ENCODE results near the gene SCAPER. TPM values are rescaled to one million over a fixed set of nuclear protein-coding genes. Genes with fewer than 3 reads are reported as not detected.

SCAPER gene
- total and polyA plus RNA-seq, 10 of the 15 experiments (the other 5 are each of a cell fraction or from before 2014, with no cell fraction given), result 1.0 to 7.7 (median 3.9) TPM

- Histone ChIP-seq H3K9me3 (replicated peaks; ENCODE audit: control insufficient read depth, insufficient read depth, low read length) (no peaks in the 10 kb centered on the region), H3K4me3 (no peak overlapping the region), H3K4me2 (ENCODE audit: control insufficient read depth, insufficient read depth) (no peak overlapping the region), H3K79me2 (ENCODE audit: control insufficient read depth, insufficient read depth, low read length) (no peaks in the 10 kb centered on the region), H3K27ac (ENCODE audit: control insufficient read depth, insufficient read depth) (no peak overlapping the region), H3K36me3 (ENCODE audit: control insufficient read depth in 2 of 2, insufficient read depth in 2 of 2, low read length in 1 of 2) (no peaks in the 10 kb centered on the region), H3K27me3 (replicated peaks in 1 of 2; ENCODE audit: control insufficient read depth in 2 of 2, insufficient read depth in 2 of 2, low read length in 1 of 2) (no peaks in the 10 kb centered on the region), H4K20me1 (ENCODE audit: control insufficient read depth, insufficient read depth) (no peaks in the 10 kb centered on the region), H3K9ac (ENCODE audit: control insufficient read depth, insufficient read depth, low read length) (no peak overlapping the region), H2AFZ (ENCODE audit: control insufficient read depth, low read depth, low read length) (no peak overlapping the region), H3K4me1 (ENCODE audit: control insufficient read depth, insufficient read depth, low read length) (peaks cover 3% of the 10 kb centered on the region)
- 96% methylated on average over 2 of the region's 2 CpGs for WGBS (ENCODE audit: insufficient coverage, insufficient replicate concordance, low lambda C conversion rate, missing lambda C conversion rate)
- ChIA-PET RAD21 (ENCODE audit: unreplicated experiment) (no interaction called here), CTCF (interaction anchor here (1.7 kb wide), 1 partner anchor 13 kb away, joined by 4 read pairs; no protein-coding TSS in a partner anchor), POLR2A (no interaction called here), SMC1A (ENCODE audit: uncharacterized antibody, unreplicated experiment) (interaction anchor here (0.6 kb wide), 1 partner anchor 478 kb away, joined by 3 read pairs; no protein-coding TSS in a partner anchor)
- DNase-seq (ENCODE audit: low read depth, low spot score) (no peak), FAIRE-seq (no peak), ATAC-seq (no peak)
- in situ Hi-C loops (cut with MboI) (no loop called here), intact Hi-C loops (cut with micrococcal nuclease; ENCODE audit: unreplicated experiment) (no loop called here)
- no TSS peak for BruUV-seq (replicated peaks)
- TF ChIP-seq ESRRA (IDR thresholded peaks at IDR 0.05; ENCODE audit: low read length) (no peak), E2F8 (IDR thresholded peaks at IDR 0.05; ENCODE audit: low read depth, partially characterized antibody) (no peak), NKRF (conservative IDR thresholded peaks at IDR 0.05) (no peak), ZBTB40 (IDR thresholded peaks at IDR 0.05; ENCODE audit: borderline replicate concordance) (no peak), CEBPZ (IDR thresholded peaks at IDR 0.05; ENCODE audit: low read depth, low read length) (no peak), IKZF2 (IDR thresholded peaks at IDR 0.05) (no peak), TBL1XR1 (IDR thresholded peaks at IDR 0.05; ENCODE audit: low read depth, low read length) (no peak), ATF7 (IDR thresholded peaks at IDR 0.05; ENCODE audit: low read depth) (no peak), SRF (IDR thresholded peaks at IDR 0.05; ENCODE audit: low read depth in 2 of 2, low read length in 2 of 2) (no peak), IRF5 (IDR thresholded peaks at IDR 0.05; ENCODE audit: borderline replicate concordance) (no peak)
Observed at GRCh38 chr15:76483752-76484151, 421.4 kb downstream of the SCAPER start.

Measured in GM12878 (cell line).